H9 (cell line): ENCODE measurements around the gene ABCA4. TPM values are rescaled to one million over a fixed set of nuclear protein-coding genes. Genes with fewer than 3 reads are reported as not detected.

ENCODE experiments used
- DNase-seq: peaks from one replicate; pipeline ENCODE4 v3.0.0-alpha.2; 2017
- H2AFZ ChIP-seq: one replicate; pipeline ENCODE4 v1.6.1; 2013; ENCODE audit warnings: mild to moderate bottlenecking, low read length, control low read depth, moderate library complexity
- H2AK5ac ChIP-seq: 2 replicates; pipeline ENCODE4 v1.6.1; 2013; ENCODE audit warnings: low read length, control low read depth, mixed read lengths; ENCODE audit not compliant: insufficient read length
- H2BK120ac ChIP-seq: one replicate; pipeline ENCODE4 v1.6.1; 2013; ENCODE audit warnings: low read depth, mild to moderate bottlenecking, low read length, control low read depth, inconsistent platforms; ENCODE audit not compliant: poor library complexity, severe bottlenecking
- H2BK12ac ChIP-seq: 2 replicates; pipeline ENCODE4 v1.6.1; 2013; ENCODE audit warnings: low read length, control low read depth, mixed read lengths, low read depth; ENCODE audit not compliant: insufficient read length
- H2BK15ac ChIP-seq: 2 replicates; pipeline ENCODE4 v1.6.1; 2013; ENCODE audit warnings: low read depth, low read length, control low read depth
- H2BK20ac ChIP-seq: one replicate; pipeline ENCODE4 v1.6.1; 2013; ENCODE audit warnings: low read depth, mild to moderate bottlenecking, low read length, control low read depth, inconsistent platforms; ENCODE audit not compliant: poor library complexity, severe bottlenecking
- H2BK5ac ChIP-seq: 2 replicates; pipeline ENCODE4 v1.6.1; 2013; ENCODE audit warnings: low read length, control low read depth, mixed read lengths; ENCODE audit not compliant: insufficient read length
- H3K14ac ChIP-seq: 2 replicates; pipeline ENCODE4 v1.6.1; 2013; ENCODE audit warnings: low read length, control low read depth; ENCODE audit not compliant: insufficient read depth
- H3K18ac ChIP-seq: 2 replicates; pipeline ENCODE4 v1.6.1; 2013; ENCODE audit warnings: low read depth, mild to moderate bottlenecking, mixed read lengths, low read length, control low read depth; ENCODE audit not compliant: insufficient read length
- H3K23ac ChIP-seq: 2 replicates; pipeline ENCODE4 v1.6.1; 2013; ENCODE audit warnings: low read length, control low read depth, mixed read lengths, low read depth; ENCODE audit not compliant: insufficient read length
- H3K23me2 ChIP-seq: 2 replicates; pipeline ENCODE4 v1.6.1; 2013; ENCODE audit warnings: low read depth, mild to moderate bottlenecking, mixed read lengths, low read length, control low read depth; ENCODE audit not compliant: insufficient read length, poor library complexity, severe bottlenecking
- H3K27ac ChIP-seq: 2 replicates; pipeline ENCODE4 v1.5.1; 2013; ENCODE audit warnings: low read length, control low read depth, mixed read lengths, low read depth; ENCODE audit not compliant: insufficient read length
- H3K27me3 ChIP-seq: 2 replicates; pipeline ENCODE4 v1.6.1; 2013; ENCODE audit warnings: low read length, control low read depth, inconsistent platforms; ENCODE audit not compliant: insufficient read depth
- H3K4ac ChIP-seq: 2 replicates; pipeline ENCODE4 v1.6.1; 2013; ENCODE audit warnings: low read depth, mild to moderate bottlenecking, control low read depth, inconsistent platforms, low read length, moderate library complexity
- H3K4me1 ChIP-seq: 2 replicates; pipeline ENCODE4 v1.6.1; 2013; ENCODE audit warnings: low read length, control low read depth, inconsistent platforms; ENCODE audit not compliant: insufficient read depth
- H3K4me2 ChIP-seq: 2 replicates; pipeline ENCODE4 v1.6.1; 2013; ENCODE audit warnings: low read length, control low read depth, mixed read lengths; ENCODE audit not compliant: insufficient read length, insufficient read depth
- H3K56ac ChIP-seq: 2 replicates; pipeline ENCODE4 v1.6.1; 2013; ENCODE audit warnings: low read depth, mild to moderate bottlenecking, mixed read lengths, low read length, control low read depth; ENCODE audit not compliant: insufficient read length
- H3K79me1 ChIP-seq: 2 replicates; pipeline ENCODE4 v1.6.1; 2013; ENCODE audit warnings: low read depth, mild to moderate bottlenecking, moderate library complexity, low read length, control low read depth, inconsistent platforms; ENCODE audit not compliant: insufficient read depth, poor library complexity, severe bottlenecking
- H3K79me2 ChIP-seq: 2 replicates; pipeline ENCODE4 v1.6.1; 2013; ENCODE audit warnings: low read length, control low read depth, inconsistent platforms; ENCODE audit not compliant: insufficient read depth
- H3K9ac ChIP-seq: 2 replicates; pipeline ENCODE4 v1.6.1; 2013; ENCODE audit warnings: low read length, control low read depth, mixed read lengths; ENCODE audit not compliant: insufficient read length; ENCODE audit errors: extremely low read depth
- H3K9me3 ChIP-seq: one replicate; pipeline ENCODE4 v1.6.1; 2013; ENCODE audit warnings: low read depth, low read length, inconsistent platforms; ENCODE audit not compliant: control insufficient read depth
- H3T11ph ChIP-seq: one replicate; pipeline ENCODE4 v1.6.1; 2013; ENCODE audit warnings: mild to moderate bottlenecking, low read length, control low read depth, inconsistent platforms
- H4K20me1 ChIP-seq: one replicate; pipeline ENCODE4 v1.6.1; 2013; ENCODE audit not compliant: control insufficient read depth, insufficient read length, insufficient read depth
- H4K5ac ChIP-seq: 2 replicates; pipeline ENCODE4 v1.6.1; 2013; ENCODE audit warnings: low read depth, mild to moderate bottlenecking, mixed read lengths, low read length, control low read depth; ENCODE audit not compliant: insufficient read length
- H4K8ac ChIP-seq: replicated peaks from 2 replicates; pipeline ENCODE4 v1.6.1; 2013; ENCODE audit warnings: low read length, control low read depth, mixed read lengths, low read depth; ENCODE audit not compliant: insufficient read length
- H4K91ac ChIP-seq: 2 replicates; pipeline ENCODE4 v1.6.1; 2013; ENCODE audit warnings: low read depth, mild to moderate bottlenecking, moderate library complexity, mixed read lengths, low read length, control low read depth; ENCODE audit not compliant: insufficient read length
- H3K27ac Mint-ChIP-seq, 3 experiments: 2 replicates in 2 of 3; 3 replicates in 1 of 3; pipeline ENCODE4 v1.8.0; 2020 to 2021; ENCODE audit warnings: mixed read lengths in 3 of 3, mild to moderate bottlenecking in 1 of 3, moderate library complexity in 1 of 3
- H3K27me3 Mint-ChIP-seq: 2 replicates; pipeline ENCODE4 v1.8.0; 2021; ENCODE audit warnings: low read depth, mild to moderate bottlenecking, moderate library complexity, mixed read lengths
- H3K36me3 Mint-ChIP-seq, 3 experiments: 2 replicates in 2 of 3; 3 replicates in 1 of 3; pipeline ENCODE4 v1.8.0; 2020 to 2021; ENCODE audit warnings: low read depth in 3 of 3, mixed read lengths in 3 of 3; ENCODE audit not compliant: insufficient read depth in 1 of 3
- H3K4me1 Mint-ChIP-seq, 2 experiments: 2 replicates each; pipeline ENCODE4 v1.8.0; 2020; ENCODE audit warnings: mixed read lengths in 2 of 2
- H3K4me3 Mint-ChIP-seq, 2 experiments: 2 replicates in 1 of 2; 3 replicates in 1 of 2; pipeline ENCODE4 v1.8.0; 2020 to 2021; ENCODE audit warnings: mild to moderate bottlenecking in 2 of 2, mixed read lengths in 2 of 2, moderate library complexity in 1 of 2
- H3K9me3 Mint-ChIP-seq, 2 experiments: 2 replicates in 1 of 2; 3 replicates in 1 of 2; pipeline ENCODE4 v1.8.0; 2020; ENCODE audit warnings: mild to moderate bottlenecking in 2 of 2, mixed read lengths in 2 of 2, moderate library complexity in 1 of 2
- WGBS: extraction: QIAGEN DNeasy Blood & Tissue Kit; methylation state at CpG from one replicate; pipeline ENCODE4 v1.1.7; 2013; ENCODE audit warnings: missing lambda C conversion rate, low lambda C conversion rate, mixed read lengths; ENCODE audit not compliant: insufficient read length; ENCODE audit errors: extremely low coverage; 5-methylcytosine and 5-hydroxymethylcytosine counted together
- total RNA-seq: library from RNA; stranded (reverse); gene quantifications from 2 replicates; pipeline ENCODE4 v1.2.1, GENCODE V29; 2021
- TF ChIP-seq, protein P1 (sequence below): fragments of 200-600 bp; sonication (generic); conservative IDR thresholded peaks from 3 replicates; pipeline ENCODE4 v1.8.0; 2021; ENCODE audit warnings: antibody characterized with exemption, mild to moderate bottlenecking

Gene ABCA4
- total RNA-seq, 1 experiment from 2014 or later = not detected

DNA sequence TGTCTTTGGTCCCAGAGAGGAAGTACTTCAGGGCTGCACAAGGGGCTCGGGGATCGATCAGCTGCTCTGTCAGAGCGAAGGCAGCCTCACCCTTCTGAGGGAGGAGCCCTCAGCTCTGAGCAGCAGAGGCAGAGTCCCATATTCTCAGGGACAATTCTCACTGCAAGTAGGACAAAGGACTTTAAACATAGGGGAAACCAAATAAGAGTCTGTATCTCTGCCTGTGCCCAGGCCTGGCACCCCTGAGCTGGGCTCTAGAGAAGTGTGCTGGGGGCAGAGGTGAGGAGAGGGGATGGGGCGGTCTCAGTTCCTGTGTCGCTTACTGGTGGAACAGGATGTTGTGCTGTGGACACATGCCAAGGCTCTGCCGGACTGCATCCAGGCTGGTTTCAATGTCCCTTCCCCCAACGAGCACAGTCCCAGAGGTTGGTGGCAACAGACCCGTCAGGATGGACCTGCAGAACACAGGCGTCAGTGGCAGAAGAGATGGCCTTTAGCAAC, 76.6 kb downstream of the ABCA4 start:
- H2AK5ac ChIP-seq = no peak overlapping the region
- H3K4me1 ChIP-seq = no peaks in the 10 kb centered on the region
- H4K5ac ChIP-seq = no peak overlapping the region
- Mint-ChIP-seq H3K27me3 (peaks cover 13% of the 10 kb centered on the region), H3K4me3 (no peak overlapping the region; a peak in 1 of 5 replicates), H3K27ac (no peak overlapping the region), H3K4me1 (peaks cover 20 to 25% of the 10 kb centered on the region in 2 experiments), H3K36me3 (no peaks in the 10 kb centered on the region), H3K9me3 (no peaks in the 10 kb centered on the region)
- no peaks in the 10 kb centered on the region for H3K27me3 ChIP-seq
- no peak overlapping the region for H4K91ac ChIP-seq
- H3K23ac ChIP-seq = no peak overlapping the region
- WGBS = no CpG with 5 or more reads among the region's 9 CpGs
- no peaks in the 10 kb centered on the region for H3K79me1 ChIP-seq
- H3K4me2 ChIP-seq = no peak overlapping the region
- H3K14ac ChIP-seq = no peak overlapping the region
- no peaks in the 10 kb centered on the region for H3K79me2 ChIP-seq
- DNase-seq = no peak
- H2BK5ac ChIP-seq = no peak overlapping the region
- H3K4ac ChIP-seq = no peak overlapping the region
- H2BK15ac ChIP-seq = no peak overlapping the region
- H2AFZ ChIP-seq = no peak overlapping the region
- H2BK20ac ChIP-seq = no peak overlapping the region
- H4K8ac ChIP-seq = no peak overlapping the region
- H3T11ph ChIP-seq = no peak overlapping the region
- no peak overlapping the region for H2BK12ac ChIP-seq
- no peaks in the 10 kb centered on the region for H3K23me2 ChIP-seq
- TF ChIP-seq, protein P1, sequence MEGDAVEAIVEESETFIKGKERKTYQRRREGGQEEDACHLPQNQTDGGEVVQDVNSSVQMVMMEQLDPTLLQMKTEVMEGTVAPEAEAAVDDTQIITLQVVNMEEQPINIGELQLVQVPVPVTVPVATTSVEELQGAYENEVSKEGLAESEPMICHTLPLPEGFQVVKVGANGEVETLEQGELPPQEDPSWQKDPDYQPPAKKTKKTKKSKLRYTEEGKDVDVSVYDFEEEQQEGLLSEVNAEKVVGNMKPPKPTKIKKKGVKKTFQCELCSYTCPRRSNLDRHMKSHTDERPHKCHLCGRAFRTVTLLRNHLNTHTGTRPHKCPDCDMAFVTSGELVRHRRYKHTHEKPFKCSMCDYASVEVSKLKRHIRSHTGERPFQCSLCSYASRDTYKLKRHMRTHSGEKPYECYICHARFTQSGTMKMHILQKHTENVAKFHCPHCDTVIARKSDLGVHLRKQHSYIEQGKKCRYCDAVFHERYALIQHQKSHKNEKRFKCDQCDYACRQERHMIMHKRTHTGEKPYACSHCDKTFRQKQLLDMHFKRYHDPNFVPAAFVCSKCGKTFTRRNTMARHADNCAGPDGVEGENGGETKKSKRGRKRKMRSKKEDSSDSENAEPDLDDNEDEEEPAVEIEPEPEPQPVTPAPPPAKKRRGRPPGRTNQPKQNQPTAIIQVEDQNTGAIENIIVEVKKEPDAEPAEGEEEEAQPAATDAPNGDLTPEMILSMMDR = no peak
- H3K18ac ChIP-seq = no peak overlapping the region
- H3K9ac ChIP-seq = no peak overlapping the region
- no peak overlapping the region for H3K27ac ChIP-seq
- peaks cover 2% of the 10 kb centered on the region for H4K20me1 ChIP-seq
- no peak overlapping the region for H2BK120ac ChIP-seq
- no peak overlapping the region for H3K56ac ChIP-seq
- no peaks in the 10 kb centered on the region for H3K9me3 ChIP-seq
